Tibial nerve (tissue), 4 donors: ENCODE data around the gene PRDX3. TPM values are rescaled to one million over a fixed set of nuclear protein-coding genes. Genes with fewer than 3 reads are reported as not detected.

Experiments used
- DNase-seq, 2 donors: peaks; one replicate each; pipeline ENCODE4 v3.0.0-alpha.2; 2019; ENCODE audit warnings: low spot score in 2 of 2
- H3K27ac ChIP-seq, 4 donors: fragments of 200-600 bp; sonication (generic) in 3 of 4; one replicate each; pipeline ENCODE4 v1.5.1; 2017 to 2019; ENCODE audit warnings: mild to moderate bottlenecking in 1 of 4
- H3K27me3 ChIP-seq, 2 donors: fragments of 200-600 bp; sonication (generic) in 1 of 2; one replicate each; pipeline versions ENCODE4 v1.5.1 to v1.6.0; 2017 to 2019
- H3K36me3 ChIP-seq, 3 donors: fragments of 200-600 bp; sonication (generic); one replicate each; pipeline ENCODE4 v1.5.1; 2018 to 2019
- H3K4me1 ChIP-seq, 4 donors: fragments of 200-600 bp; sonication (generic) in 3 of 4; one replicate each; pipeline ENCODE4 v1.5.1; 2017 to 2019
- H3K4me3 ChIP-seq, 4 donors: fragments of 200-600 bp; sonication (generic) in 3 of 4; one replicate each; pipeline ENCODE4 v1.5.1; 2017 to 2019; ENCODE audit warnings: mild to moderate bottlenecking in 1 of 4, moderate library complexity in 1 of 4
- H3K9me3 ChIP-seq, 4 donors: fragments of 200-600 bp; sonication (generic) in 3 of 4; one replicate each; pipeline ENCODE4 v1.5.1; 2017 to 2019
- EP300 ChIP-seq, 2 donors: sonication (generic); formaldehyde crosslinking; IDR thresholded peaks; one replicate each; pipeline ENCODE4 v1.6.1; 2017; ENCODE audit warnings: antibody characterized with exemption in 2 of 2, mild to moderate bottlenecking in 1 of 2
- POLR2A ChIP-seq, 2 donors: fragments of 450-650 bp; IDR thresholded peaks; one replicate each; pipeline ENCODE4 v1.6.1; 2017; ENCODE audit warnings: antibody characterized with exemption in 2 of 2, mild to moderate bottlenecking in 2 of 2, moderate library complexity in 2 of 2
- WGBS, 2 donors: methylation state at CpG; one replicate each; pipeline ENCODE4 v1.1.5; 2018; 5-methylcytosine and 5-hydroxymethylcytosine counted together
- total RNA-seq, 4 donors: library from RNA; depleted of rRNA; stranded (reverse); fragments of >200 nt; gene quantifications; one replicate each; pipeline ENCODE4 v1.1.0, GENCODE V29; 2016
- TF ChIP-seq, protein P1 (sequence below), 5 experiments: fragments of 200-600 bp in 3 of 5; fragments of 450-650 bp in 2 of 5; sonication (generic) in 3 of 5; IDR thresholded peaks; one replicate each; pipeline ENCODE4 v1.5.1; 2016 to 2019; ENCODE audit warnings: antibody characterized with exemption in 5 of 5, mild to moderate bottlenecking in 3 of 5, moderate library complexity in 2 of 5

PRDX3 gene
- total RNA-seq, 4 donors from 2014 or later = 79.5 to 93.3 (median 84.2) TPM

DNA sequence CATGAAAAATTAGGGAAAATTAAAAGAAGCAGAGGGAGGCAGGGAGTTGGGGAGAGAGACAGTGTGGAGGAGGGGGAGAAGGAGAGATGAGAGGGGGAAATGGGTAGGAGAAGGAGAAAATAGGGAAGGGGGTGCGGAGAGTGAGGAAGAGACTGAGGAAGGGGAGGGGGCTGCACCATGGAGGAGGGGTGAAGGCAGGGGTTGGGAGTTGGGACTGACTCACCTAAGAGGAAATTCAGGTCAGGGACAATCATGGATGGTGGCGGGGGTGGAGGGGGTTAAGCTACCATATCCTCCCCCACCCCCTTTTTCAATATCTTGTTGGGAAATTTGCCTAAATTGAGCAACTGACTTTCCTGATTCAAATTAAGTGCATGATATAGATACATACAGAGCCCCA lies 36.8 kb upstream of the PRDX3 start:
- no peaks in the 10 kb centered on the region for H3K36me3 ChIP-seq
- no peak overlapping the region for H3K4me3 ChIP-seq
- TF ChIP-seq, protein P1, sequence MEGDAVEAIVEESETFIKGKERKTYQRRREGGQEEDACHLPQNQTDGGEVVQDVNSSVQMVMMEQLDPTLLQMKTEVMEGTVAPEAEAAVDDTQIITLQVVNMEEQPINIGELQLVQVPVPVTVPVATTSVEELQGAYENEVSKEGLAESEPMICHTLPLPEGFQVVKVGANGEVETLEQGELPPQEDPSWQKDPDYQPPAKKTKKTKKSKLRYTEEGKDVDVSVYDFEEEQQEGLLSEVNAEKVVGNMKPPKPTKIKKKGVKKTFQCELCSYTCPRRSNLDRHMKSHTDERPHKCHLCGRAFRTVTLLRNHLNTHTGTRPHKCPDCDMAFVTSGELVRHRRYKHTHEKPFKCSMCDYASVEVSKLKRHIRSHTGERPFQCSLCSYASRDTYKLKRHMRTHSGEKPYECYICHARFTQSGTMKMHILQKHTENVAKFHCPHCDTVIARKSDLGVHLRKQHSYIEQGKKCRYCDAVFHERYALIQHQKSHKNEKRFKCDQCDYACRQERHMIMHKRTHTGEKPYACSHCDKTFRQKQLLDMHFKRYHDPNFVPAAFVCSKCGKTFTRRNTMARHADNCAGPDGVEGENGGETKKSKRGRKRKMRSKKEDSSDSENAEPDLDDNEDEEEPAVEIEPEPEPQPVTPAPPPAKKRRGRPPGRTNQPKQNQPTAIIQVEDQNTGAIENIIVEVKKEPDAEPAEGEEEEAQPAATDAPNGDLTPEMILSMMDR (IDR thresholded peaks at IDR 0.05) = no peak
- no peak for TF ChIP-seq POLR2A (IDR thresholded peaks at IDR 0.05)
- TF ChIP-seq EP300 (IDR thresholded peaks at IDR 0.05) = no peak
- no peak for DNase-seq
- H3K9me3 ChIP-seq = no peaks in the 10 kb centered on the region
- H3K4me1 ChIP-seq = peaks cover 0 to 84% (median 19%) of the 10 kb centered on the region in 4 donors
- H3K27ac ChIP-seq = peak overlapping the region in 1 of 4 donors; percentile 8
- 79 to 95% methylated on average over 2 of the region's 2 CpGs for WGBS, 2 donors
- no peaks in the 10 kb centered on the region for H3K27me3 ChIP-seq

DNA sequence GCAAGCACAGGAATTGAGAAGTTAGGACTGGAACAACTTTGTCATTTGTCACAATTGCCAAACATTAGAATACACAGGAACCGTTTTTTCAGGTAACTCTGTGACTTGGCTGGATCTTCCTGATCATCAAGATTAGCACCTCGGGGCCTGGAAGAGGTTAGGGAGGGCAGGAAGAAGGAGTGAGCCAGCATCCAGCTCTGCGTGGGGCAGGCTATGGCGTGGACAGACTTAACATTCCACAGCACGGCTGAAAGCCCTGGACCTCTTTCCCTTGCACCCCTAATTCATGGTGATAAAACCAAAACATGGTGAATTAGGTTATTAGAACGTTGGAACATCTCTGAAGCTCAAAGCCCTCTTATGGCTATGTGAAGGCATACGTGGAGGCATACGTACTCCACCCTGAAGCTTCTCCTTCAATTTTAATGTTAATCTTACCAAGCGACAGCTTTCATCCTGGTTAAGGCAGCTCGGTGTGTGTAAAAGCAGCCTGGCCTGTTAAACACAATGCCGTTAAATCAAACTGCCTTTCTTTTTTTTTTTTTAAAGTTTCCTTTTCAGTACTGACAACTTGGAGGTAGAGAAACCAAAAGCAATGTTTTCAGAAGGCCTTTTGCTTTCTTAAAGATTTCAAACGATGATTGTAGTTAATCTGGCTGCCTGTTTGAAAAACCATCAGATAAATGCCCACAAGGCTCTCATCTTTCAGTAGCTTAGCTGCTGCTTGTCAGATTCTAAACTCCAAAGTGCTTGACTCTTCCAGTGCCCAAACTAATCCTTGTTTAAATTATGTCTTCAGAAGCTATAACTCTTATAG lies 33.2 kb upstream of the PRDX3 start:
- 45 to 48% methylated on average over 12 of the region's 12 CpGs for WGBS, 2 donors
- H3K27me3 ChIP-seq = no peaks in the 10 kb centered on the region
- no peak for DNase-seq
- TF ChIP-seq EP300 (IDR thresholded peaks at IDR 0.05) (no peak), POLR2A (IDR thresholded peaks at IDR 0.05) (no peak)
- TF ChIP-seq, protein P1 (IDR thresholded peaks at IDR 0.05) = no peak
- no peaks in the 10 kb centered on the region for H3K36me3 ChIP-seq
- peaks cover 0 to 70% (median 19%) of the 10 kb centered on the region in 4 donors for H3K4me1 ChIP-seq
- no peak overlapping the region for H3K4me3 ChIP-seq
- no peaks in the 10 kb centered on the region for H3K9me3 ChIP-seq
- H3K27ac ChIP-seq = peak overlapping the region; percentile 47 to 97 (median 69)

DNA sequence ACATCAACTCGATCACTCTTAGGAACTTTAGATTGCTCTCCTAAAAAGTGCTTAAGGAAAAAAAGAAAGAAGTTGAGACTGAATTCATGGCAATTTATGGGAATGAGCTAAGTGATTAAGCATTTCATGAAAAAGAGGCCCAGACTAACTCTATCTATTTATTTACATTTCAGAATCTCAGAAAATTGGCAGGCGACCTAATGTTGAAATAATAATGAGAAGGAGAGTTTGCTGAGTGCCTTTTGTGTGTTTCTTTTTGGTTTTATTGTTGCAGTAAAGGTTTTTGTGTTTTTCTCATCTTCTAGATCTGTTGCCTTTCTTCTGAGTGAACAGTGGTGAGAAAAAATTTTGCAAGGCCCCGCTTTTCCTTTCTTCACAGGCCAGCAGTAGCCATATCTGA lies 32.6 kb upstream of the PRDX3 start:
- no peak for TF ChIP-seq POLR2A (IDR thresholded peaks at IDR 0.05)
- no peak for TF ChIP-seq EP300 (IDR thresholded peaks at IDR 0.05)
- TF ChIP-seq, protein P1 (IDR thresholded peaks at IDR 0.05) = no peak
- Histone ChIP-seq H3K4me3 (no peak overlapping the region), H3K36me3 (no peaks in the 10 kb centered on the region), H3K27ac (peak overlapping the region; percentile 47 to 97 (median 69)), H3K4me1 (peaks cover 0 to 74% (median 20%) of the 10 kb centered on the region in 4 donors), H3K27me3 (no peaks in the 10 kb centered on the region), H3K9me3 (no peaks in the 10 kb centered on the region)
- no peak for DNase-seq
- WGBS, 2 donors = 59 to 61% methylated on average over 3 of the region's 3 CpGs

DNA sequence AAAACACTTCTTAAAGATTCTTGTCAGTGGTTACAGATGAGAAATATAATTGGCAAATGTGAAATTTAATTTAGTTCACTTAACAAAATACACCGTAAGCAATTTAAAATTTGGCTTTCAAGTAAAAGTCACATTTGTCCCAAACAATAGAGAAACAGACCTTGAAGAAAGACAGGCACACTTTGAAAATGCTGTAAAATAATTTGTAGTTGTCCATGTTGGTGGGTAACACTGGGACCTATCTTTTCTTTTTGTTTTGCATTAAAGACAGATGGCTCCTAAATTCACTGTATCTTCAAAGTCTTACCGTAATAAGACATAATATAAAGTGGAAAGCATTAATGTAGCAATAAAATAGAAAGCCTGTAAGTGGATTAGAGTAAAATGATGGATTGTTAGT lies 32.0 kb upstream of the PRDX3 start:
- H3K4me3 ChIP-seq = no peak overlapping the region
- no peaks in the 10 kb centered on the region for H3K27me3 ChIP-seq

More for the DNA sequence above, 32.0 kb upstream of the PRDX3 start:
- TF ChIP-seq POLR2A (IDR thresholded peaks at IDR 0.05) (no peak), EP300 (IDR thresholded peaks at IDR 0.05) (no peak)
- TF ChIP-seq, protein P1 (IDR thresholded peaks at IDR 0.05) = no peak
- no peak for DNase-seq
- 77 to 84% methylated on average over 2 of the region's 2 CpGs for WGBS, 2 donors
- Histone ChIP-seq H3K27ac (peak overlapping the region; percentile 47 to 97 (median 69)), H3K9me3 (no peaks in the 10 kb centered on the region), H3K4me1 (peaks cover 0 to 75% (median 23%) of the 10 kb centered on the region in 4 donors), H3K36me3 (no peaks in the 10 kb centered on the region)
